ENCODE data around the gene ASTL.

The ASTL gene

DNA sequence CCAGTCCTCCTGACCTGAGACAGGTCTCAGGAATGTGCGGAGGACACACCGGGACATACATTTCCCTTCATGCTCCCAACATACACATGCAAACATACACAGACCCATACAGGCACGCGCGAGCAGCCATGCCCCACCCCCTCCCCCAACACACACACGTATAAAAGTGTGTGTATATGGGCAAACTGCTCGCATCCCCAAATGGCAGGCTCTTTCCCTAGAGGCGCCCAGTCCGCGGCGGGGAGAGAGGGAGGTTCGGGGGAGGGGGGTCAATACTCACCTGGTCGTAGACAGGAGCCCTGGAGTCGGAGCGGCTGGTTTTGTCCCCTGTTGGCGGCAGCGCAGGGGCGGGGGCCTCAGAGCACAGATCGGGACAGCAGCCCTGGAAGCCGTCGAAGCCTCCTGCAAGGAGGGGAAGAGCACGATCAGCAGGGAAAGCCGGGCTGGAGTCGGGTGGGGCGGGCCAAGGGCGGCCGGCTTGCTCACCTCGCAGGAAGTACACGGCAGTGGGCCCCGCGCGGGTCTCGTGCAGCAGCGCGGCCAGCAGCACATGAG is 6.3 kb upstream of the ASTL start:
- no peak for TF ChIP-seq YY1 (IDR thresholded peaks at IDR 0.05; ENCODE audit: low read depth)
- no peak for TF ChIP-seq EGR1 (IDR thresholded peaks at IDR 0.05)
- TF ChIP-seq EP300 (IDR thresholded peaks at IDR 0.05; ENCODE audit: borderline replicate concordance) = no peak
- TF ChIP-seq TAF1 (IDR thresholded peaks at IDR 0.05; ENCODE audit: low read depth) = no peak
- no peak for TF ChIP-seq NFIC (IDR thresholded peaks at IDR 0.05)

DNA sequence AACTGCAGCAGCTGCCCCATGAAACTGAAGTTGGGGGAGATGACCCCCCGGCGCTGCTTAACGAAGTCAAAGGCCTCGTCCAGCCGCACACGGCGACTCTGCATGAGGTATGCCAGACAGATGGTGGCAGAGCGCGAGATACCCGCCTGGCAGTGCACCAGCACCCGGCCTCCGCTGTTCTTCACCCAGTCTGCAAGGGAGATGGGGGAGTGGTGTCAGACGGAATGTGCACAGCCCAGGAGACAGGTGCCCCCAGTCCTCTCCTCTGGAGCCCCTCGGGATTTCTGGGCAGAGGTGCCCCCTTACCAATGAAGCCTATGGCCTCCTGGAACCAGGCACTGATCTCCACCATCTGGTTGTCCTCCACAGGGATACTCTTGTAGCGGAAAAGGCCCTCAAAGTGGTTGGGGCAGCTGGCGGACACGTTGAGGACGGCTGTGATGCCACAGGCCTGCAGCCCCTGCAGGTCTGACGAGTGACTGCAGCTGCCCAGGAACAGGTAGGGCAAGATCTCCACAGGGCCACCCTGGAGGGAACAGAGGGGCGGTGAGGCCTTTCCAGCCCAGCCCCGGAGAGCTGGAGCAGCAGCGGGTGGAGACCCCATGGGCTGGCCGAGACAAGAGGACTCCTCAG is 5.7 kb upstream of the ASTL start:
- no peak for TF ChIP-seq EP300 (IDR thresholded peaks at IDR 0.05; ENCODE audit: borderline replicate concordance)
- no peak for TF ChIP-seq RAD21 (IDR thresholded peaks at IDR 0.05; ENCODE audit: low read depth)
- TF ChIP-seq, protein P1, sequence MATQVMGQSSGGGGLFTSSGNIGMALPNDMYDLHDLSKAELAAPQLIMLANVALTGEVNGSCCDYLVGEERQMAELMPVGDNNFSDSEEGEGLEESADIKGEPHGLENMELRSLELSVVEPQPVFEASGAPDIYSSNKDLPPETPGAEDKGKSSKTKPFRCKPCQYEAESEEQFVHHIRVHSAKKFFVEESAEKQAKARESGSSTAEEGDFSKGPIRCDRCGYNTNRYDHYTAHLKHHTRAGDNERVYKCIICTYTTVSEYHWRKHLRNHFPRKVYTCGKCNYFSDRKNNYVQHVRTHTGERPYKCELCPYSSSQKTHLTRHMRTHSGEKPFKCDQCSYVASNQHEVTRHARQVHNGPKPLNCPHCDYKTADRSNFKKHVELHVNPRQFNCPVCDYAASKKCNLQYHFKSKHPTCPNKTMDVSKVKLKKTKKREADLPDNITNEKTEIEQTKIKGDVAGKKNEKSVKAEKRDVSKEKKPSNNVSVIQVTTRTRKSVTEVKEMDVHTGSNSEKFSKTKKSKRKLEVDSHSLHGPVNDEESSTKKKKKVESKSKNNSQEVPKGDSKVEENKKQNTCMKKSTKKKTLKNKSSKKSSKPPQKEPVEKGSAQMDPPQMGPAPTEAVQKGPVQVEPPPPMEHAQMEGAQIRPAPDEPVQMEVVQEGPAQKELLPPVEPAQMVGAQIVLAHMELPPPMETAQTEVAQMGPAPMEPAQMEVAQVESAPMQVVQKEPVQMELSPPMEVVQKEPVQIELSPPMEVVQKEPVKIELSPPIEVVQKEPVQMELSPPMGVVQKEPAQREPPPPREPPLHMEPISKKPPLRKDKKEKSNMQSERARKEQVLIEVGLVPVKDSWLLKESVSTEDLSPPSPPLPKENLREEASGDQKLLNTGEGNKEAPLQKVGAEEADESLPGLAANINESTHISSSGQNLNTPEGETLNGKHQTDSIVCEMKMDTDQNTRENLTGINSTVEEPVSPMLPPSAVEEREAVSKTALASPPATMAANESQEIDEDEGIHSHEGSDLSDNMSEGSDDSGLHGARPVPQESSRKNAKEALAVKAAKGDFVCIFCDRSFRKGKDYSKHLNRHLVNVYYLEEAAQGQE (IDR thresholded peaks at IDR 0.05; ENCODE audit: low read depth) = no peak

- TF ChIP-seq ZBTB7A (IDR thresholded peaks at IDR 0.05; ENCODE audit: low read depth) (no peak), FOXM1 (IDR thresholded peaks at IDR 0.05; ENCODE audit: borderline replicate concordance, low read depth) (no peak), NFIC (IDR thresholded peaks at IDR 0.05) (no peak), TAF1 (IDR thresholded peaks at IDR 0.05; ENCODE audit: low read depth) (no peak), TCF12 (IDR thresholded peaks at IDR 0.05; ENCODE audit: low read depth) (no peak), EP300 (IDR thresholded peaks at IDR 0.05; ENCODE audit: borderline replicate concordance) (no peak), YY1 (IDR thresholded peaks at IDR 0.05; ENCODE audit: low read depth) (no peak), TEAD4 (IDR thresholded peaks at IDR 0.05) (no peak), CEBPB (IDR thresholded peaks at IDR 0.05) (no peak), CREB1 (IDR thresholded peaks at IDR 0.05; ENCODE audit: low read depth) (no peak), EGR1 (IDR thresholded peaks at IDR 0.05) (no peak), RAD21 (IDR thresholded peaks at IDR 0.05; ENCODE audit: low read depth) (no peak)
- TF ChIP-seq, protein P2, sequence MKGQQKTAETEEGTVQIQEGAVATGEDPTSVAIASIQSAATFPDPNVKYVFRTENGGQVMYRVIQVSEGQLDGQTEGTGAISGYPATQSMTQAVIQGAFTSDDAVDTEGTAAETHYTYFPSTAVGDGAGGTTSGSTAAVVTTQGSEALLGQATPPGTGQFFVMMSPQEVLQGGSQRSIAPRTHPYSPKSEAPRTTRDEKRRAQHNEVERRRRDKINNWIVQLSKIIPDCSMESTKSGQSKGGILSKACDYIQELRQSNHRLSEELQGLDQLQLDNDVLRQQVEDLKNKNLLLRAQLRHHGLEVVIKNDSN (IDR thresholded peaks at IDR 0.05) = no peak
- TF ChIP-seq, protein P3, sequence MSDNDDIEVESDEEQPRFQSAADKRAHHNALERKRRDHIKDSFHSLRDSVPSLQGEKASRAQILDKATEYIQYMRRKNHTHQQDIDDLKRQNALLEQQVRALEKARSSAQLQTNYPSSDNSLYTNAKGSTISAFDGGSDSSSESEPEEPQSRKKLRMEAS (IDR thresholded peaks at IDR 0.05) = no peak
Measured at GRCh38 chr2:96143231-96143847, 5.0 kb upstream of the ASTL start.

DNA sequence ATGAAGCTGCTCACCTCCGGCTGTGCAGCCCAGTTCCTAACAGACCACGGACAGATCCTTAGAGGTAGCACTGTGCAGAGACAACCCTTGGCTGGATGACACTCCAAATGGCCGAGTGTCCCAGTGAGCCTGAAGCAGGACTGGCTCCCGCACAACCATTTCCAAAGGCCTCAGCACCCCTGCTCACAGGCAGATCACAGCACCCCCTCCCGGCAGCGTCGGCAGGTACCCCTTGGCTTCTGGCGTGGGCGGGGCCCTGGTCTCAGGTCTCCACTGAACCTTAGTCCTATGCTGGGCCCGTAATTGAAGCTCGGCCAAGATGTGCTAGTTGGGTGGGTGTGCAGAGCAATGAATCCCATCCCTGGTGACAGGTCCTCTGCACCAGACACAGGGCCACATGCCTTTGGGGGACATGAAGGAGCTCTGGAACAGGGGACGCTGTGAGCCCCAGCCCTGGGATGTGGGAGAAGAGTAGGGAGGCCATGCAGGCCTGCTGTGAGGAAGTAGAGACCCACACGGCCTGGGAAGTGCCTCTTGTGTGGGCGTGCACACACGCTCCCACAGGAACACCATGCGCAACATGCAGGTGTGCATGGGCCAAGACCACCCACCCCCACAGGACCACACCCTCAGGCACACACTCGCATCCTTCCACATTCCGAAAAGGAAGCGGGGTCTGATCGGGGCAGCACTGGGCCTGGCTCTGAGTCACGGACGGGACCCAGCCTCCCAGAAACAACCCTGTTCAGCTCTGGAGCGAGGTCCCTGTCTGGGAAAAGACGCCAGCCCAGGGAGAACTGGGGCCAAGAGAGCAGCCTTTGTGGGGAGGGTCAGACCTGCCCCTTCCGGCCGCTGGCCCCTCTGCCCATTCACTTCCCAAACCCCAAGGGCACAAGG is 4.2 kb upstream of the ASTL start:
- TF ChIP-seq, protein P1 (IDR thresholded peaks at IDR 0.05; ENCODE audit: low read depth) = peak; percentile 36; the same call in 1 of the 2 replicates
- no peak for TF ChIP-seq TCF12 (IDR thresholded peaks at IDR 0.05; ENCODE audit: low read depth)

GRCh38 chr2:96140941-96141623 is 2.8 kb upstream of the ASTL start:
- no peak for TF ChIP-seq YY1 (IDR thresholded peaks at IDR 0.05; ENCODE audit: low read depth)
- TF ChIP-seq RAD21 (IDR thresholded peaks at IDR 0.05; ENCODE audit: low read depth) = no peak

- TF ChIP-seq TCF12 (IDR thresholded peaks at IDR 0.05; ENCODE audit: low read depth) (no peak), YY1 (IDR thresholded peaks at IDR 0.05; ENCODE audit: low read depth) (no peak), NFIC (IDR thresholded peaks at IDR 0.05) (no peak), EP300 (IDR thresholded peaks at IDR 0.05; ENCODE audit: borderline replicate concordance) (no peak)
- TF ChIP-seq, protein P1 (IDR thresholded peaks at IDR 0.05; ENCODE audit: low read depth) = no peak
- TF ChIP-seq, protein P2 (IDR thresholded peaks at IDR 0.05) = no peak
Measured at GRCh38 chr2:96139181-96139758, 968 bp upstream of the ASTL start.
